RWPE2 (cell line): ENCODE results near the gene HSPA14.
A peak's percentile ranks its signal among the peaks of the same experiment; 100 is the strongest.

Source experiments
- ATAC-seq: fragments of 200-7000 bp; cut with Tn5 transposase; 3 replicates; pipeline ENCODE4 v1.9.1; 2021; ENCODE audit warnings: low read depth
- DNase-seq: peaks from one replicate; pipeline ENCODE4 v3.0.0-alpha.2; 2020; ENCODE audit warnings: low spot score
- H3K27ac ChIP-seq: fragments of 450-650 bp; 2 replicates; pipeline ENCODE4 v1.5.1; 2017; ENCODE audit warnings: mild to moderate bottlenecking; ENCODE audit not compliant: poor library complexity, severe bottlenecking
- H3K27me3 ChIP-seq: fragments of 250-450 bp; sonication (Bioruptor Pico); 2 replicates; pipeline ENCODE4 v1.5.1; 2021; ENCODE audit warnings: mild to moderate bottlenecking, moderate library complexity; ENCODE audit not compliant: insufficient read depth, poor library complexity, severe bottlenecking
- H3K36me3 ChIP-seq: fragments of 250-450 bp; sonication (Bioruptor Pico); 2 replicates; pipeline ENCODE4 v1.5.1; 2020; ENCODE audit warnings: low read depth, mild to moderate bottlenecking, moderate library complexity
- H3K4me1 ChIP-seq: fragments of 250-450 bp; sonication (Bioruptor Pico); 2 replicates; pipeline ENCODE4 v1.5.1; 2021; ENCODE audit warnings: mild to moderate bottlenecking, moderate library complexity; ENCODE audit not compliant: insufficient read depth, poor library complexity, severe bottlenecking
- H3K4me3 ChIP-seq: fragments of 250-450 bp; sonication (Bioruptor Pico); 2 replicates; pipeline ENCODE4 v1.5.1; 2021; ENCODE audit warnings: mild to moderate bottlenecking, moderate library complexity; ENCODE audit not compliant: severe bottlenecking
- H3K9me3 ChIP-seq: fragments of 250-450 bp; sonication (Bioruptor Pico); 2 replicates; pipeline ENCODE4 v1.5.1; 2021; ENCODE audit warnings: mild to moderate bottlenecking, moderate library complexity; ENCODE audit not compliant: severe bottlenecking
- CTCF ChIP-seq: fragments of 450-650 bp; IDR thresholded peaks from one replicate; pipeline ENCODE4 v1.5.1; 2017; ENCODE audit warnings: mild to moderate bottlenecking, moderate library complexity; ENCODE audit not compliant: poor library complexity, severe bottlenecking

Gene HSPA14

GRCh38 chr10:14878266-14879123 lies 40.4 kb downstream of the HSPA14 start, which contains the start of gene SUV39H2:
TSS of gene SUV39H2 (plus strand) at chr10:14878866. CDS start at chr10:14878889, 23 bp downstream.
- Histone ChIP-seq H3K9me3 (no peaks in the 10 kb centered on the region), H3K4me1 (peaks cover 15% of the 10 kb centered on the region), H3K36me3 (peaks cover 17% of the 10 kb centered on the region), H3K27ac (peak within 1 kb of the TSS; percentile 77), H3K4me3 (peak within 1 kb of the TSS; percentile 72), H3K27me3 (no peaks in the 10 kb centered on the region)
- TF ChIP-seq CTCF, result no peak
- ATAC-seq (peak; percentile 79), DNase-seq (peak; percentile 92)

GRCh38 chr10:14879124-14879927 lies 41.2 kb downstream of the HSPA14 start:
- DNase-seq (no peak), ATAC-seq (no peak)
- no peaks in the 10 kb centered on the region for H3K9me3 ChIP-seq
- H3K27me3 ChIP-seq, result no peaks in the 10 kb centered on the region
- peak overlapping the region; percentile 77 for H3K27ac ChIP-seq
- H3K4me3 ChIP-seq, result peak overlapping the region; percentile 72
- peaks cover 15% of the 10 kb centered on the region for H3K4me1 ChIP-seq
- TF ChIP-seq CTCF, result no peak
- peaks cover 21% of the 10 kb centered on the region for H3K36me3 ChIP-seq

- Histone ChIP-seq H3K27ac (peak overlapping the region; percentile 77), H3K9me3 (no peaks in the 10 kb centered on the region), H3K27me3 (no peaks in the 10 kb centered on the region), H3K4me1 (peaks cover 15% of the 10 kb centered on the region), H3K36me3 (peaks cover 26% of the 10 kb centered on the region), H3K4me3 (peak overlapping the region; percentile 72)
- TF ChIP-seq CTCF, result no peak
- no peak for ATAC-seq
- DNase-seq, result no peak
Observed at GRCh38 chr10:14879928-14880193, 41.8 kb downstream of the HSPA14 start.

DNA sequence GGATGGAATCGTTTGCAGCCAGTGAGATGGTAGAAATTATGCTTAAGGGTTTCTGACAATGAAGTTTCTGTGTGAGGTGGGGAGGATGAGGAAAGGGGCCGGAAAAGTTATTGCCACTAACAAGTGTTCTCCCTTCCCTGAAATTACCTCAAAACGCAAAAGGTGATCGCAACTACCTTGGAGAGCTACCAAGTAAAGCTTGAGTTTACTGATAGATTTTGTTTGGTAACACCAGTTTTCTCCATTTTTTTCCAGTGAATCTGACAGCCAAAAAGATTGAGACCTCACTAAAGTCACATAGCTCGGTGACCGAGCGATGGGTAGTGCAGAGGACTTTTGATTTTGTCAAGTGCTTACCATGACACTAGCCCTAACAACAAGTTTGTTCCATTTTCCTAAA lies 42.1 kb downstream of the HSPA14 start:
- H3K27me3 ChIP-seq, result no peaks in the 10 kb centered on the region
- H3K4me3 ChIP-seq, result peak overlapping the region; percentile 72
- no peak for DNase-seq
- TF ChIP-seq CTCF, result no peak
- peaks cover 15% of the 10 kb centered on the region for H3K4me1 ChIP-seq
- no peak for ATAC-seq
- peak overlapping the region; percentile 77 for H3K27ac ChIP-seq
- H3K36me3 ChIP-seq, result peaks cover 30% of the 10 kb centered on the region
- no peaks in the 10 kb centered on the region for H3K9me3 ChIP-seq

- Histone ChIP-seq H3K4me1 (peaks cover 10% of the 10 kb centered on the region), H3K4me3 (no peak overlapping the region), H3K27ac (no peak overlapping the region), H3K9me3 (no peaks in the 10 kb centered on the region), H3K27me3 (no peaks in the 10 kb centered on the region), H3K36me3 (peaks cover 44% of the 10 kb centered on the region)
- no peak for TF ChIP-seq CTCF
- ATAC-seq (no peak), DNase-seq (no peak)
Observed at GRCh38 chr10:14884082-14884481, 46.0 kb downstream of the HSPA14 start.
